ENCODE data around the gene MYO3B. TPM values are rescaled to one million over a fixed set of nuclear protein-coding genes. Genes with fewer than 3 reads are reported as not detected.

MYO3B gene
- total and polyA plus RNA-seq, 2 donors (not counting 1 experiment from before 2014, with no cell fraction given): not detected

- H3K4me1 ChIP-seq (ENCODE audit: control insufficient read depth in 2 of 2, insufficient read depth in 2 of 2, low read length in 2 of 2): no peaks in the 10 kb centered on the region
- Mint-ChIP-seq H3K27ac (no peak overlapping the region), H3K4me1 (no peaks in the 10 kb centered on the region), H3K4me3 (no peak overlapping the region), H3K9me3 (ENCODE audit: insufficient read depth) (no peaks in the 10 kb centered on the region), H3K27me3 (peaks cover 17% of the 10 kb centered on the region)
- no peaks in the 10 kb centered on the region for H3K9me3 ChIP-seq (ENCODE audit: control extremely low read depth in 1 of 3, control insufficient read depth in 2 of 3, insufficient read depth in 1 of 3, low read length in 2 of 3)
- DNase-seq (no peak), ATAC-seq (ENCODE audit: low read depth) (no peak)
- H3K36me3 ChIP-seq (replicated peaks in 1 of 2; ENCODE audit: control extremely low read depth in 1 of 2, control insufficient read depth in 1 of 2, extremely low read depth in 1 of 2, insufficient read depth in 2 of 2, low read length in 1 of 2): no peaks in the 10 kb centered on the region
- no peaks in the 10 kb centered on the region for H3K27me3 ChIP-seq (replicated peaks in 1 of 4; ENCODE audit: control extremely low read depth in 1 of 4, control insufficient read depth in 3 of 4, insufficient read depth in 4 of 4, low read length in 3 of 4)
- no peak overlapping the region for H3K9ac ChIP-seq (ENCODE audit: low read length)
- ChIA-PET POLR2A (no interaction called here), CTCF (no interaction called here)
- TF ChIP-seq, protein P1, sequence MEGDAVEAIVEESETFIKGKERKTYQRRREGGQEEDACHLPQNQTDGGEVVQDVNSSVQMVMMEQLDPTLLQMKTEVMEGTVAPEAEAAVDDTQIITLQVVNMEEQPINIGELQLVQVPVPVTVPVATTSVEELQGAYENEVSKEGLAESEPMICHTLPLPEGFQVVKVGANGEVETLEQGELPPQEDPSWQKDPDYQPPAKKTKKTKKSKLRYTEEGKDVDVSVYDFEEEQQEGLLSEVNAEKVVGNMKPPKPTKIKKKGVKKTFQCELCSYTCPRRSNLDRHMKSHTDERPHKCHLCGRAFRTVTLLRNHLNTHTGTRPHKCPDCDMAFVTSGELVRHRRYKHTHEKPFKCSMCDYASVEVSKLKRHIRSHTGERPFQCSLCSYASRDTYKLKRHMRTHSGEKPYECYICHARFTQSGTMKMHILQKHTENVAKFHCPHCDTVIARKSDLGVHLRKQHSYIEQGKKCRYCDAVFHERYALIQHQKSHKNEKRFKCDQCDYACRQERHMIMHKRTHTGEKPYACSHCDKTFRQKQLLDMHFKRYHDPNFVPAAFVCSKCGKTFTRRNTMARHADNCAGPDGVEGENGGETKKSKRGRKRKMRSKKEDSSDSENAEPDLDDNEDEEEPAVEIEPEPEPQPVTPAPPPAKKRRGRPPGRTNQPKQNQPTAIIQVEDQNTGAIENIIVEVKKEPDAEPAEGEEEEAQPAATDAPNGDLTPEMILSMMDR (IDR thresholded peaks at IDR 0.05): no peak
- no peak for TF ChIP-seq EZH2 (IDR thresholded peaks at IDR 0.05; ENCODE audit: borderline replicate concordance, insufficient read depth, low read depth, low read length, poor library complexity, severe bottlenecking)
- WGBS (ENCODE audit: insufficient coverage): 80% methylated on average over 2 of the region's 2 CpGs
- no peaks in the 10 kb centered on the region for H3K79me2 ChIP-seq (ENCODE audit: control insufficient read depth, insufficient read depth, low read length)
- no peak overlapping the region for H3K27ac ChIP-seq (ENCODE audit: low read length in 2 of 2)
- H2AFZ ChIP-seq (ENCODE audit: insufficient read depth, low read depth, low read length, poor library complexity, severe bottlenecking): no peak overlapping the region
- no peaks in the 10 kb centered on the region for H4K20me1 ChIP-seq (ENCODE audit: control insufficient read depth, insufficient read depth, low read length, poor library complexity, severe bottlenecking)
- intact Hi-C loops (cut with micrococcal nuclease): no loop called here
- no peak overlapping the region for H3K4me3 ChIP-seq (ENCODE audit: control extremely low read depth in 1 of 5, extremely low read depth in 1 of 5, insufficient read depth in 1 of 5, low read depth in 2 of 5, low read length in 4 of 5)
- H3K4me2 ChIP-seq (replicated peaks; ENCODE audit: low read depth, low read length, poor library complexity, severe bottlenecking): no peak overlapping the region
Observed at GRCh38 chr2:170512266-170512665, 334.3 kb downstream of the MYO3B start.

- H3K9me3 ChIP-seq (ENCODE audit: control extremely low read depth in 1 of 3, control insufficient read depth in 2 of 3, insufficient read depth in 1 of 3, low read length in 2 of 3): no peaks in the 10 kb centered on the region
- no peaks in the 10 kb centered on the region for H3K4me1 ChIP-seq (ENCODE audit: control insufficient read depth in 2 of 2, insufficient read depth in 2 of 2, low read length in 2 of 2)
- Mint-ChIP-seq H3K4me1 (no peaks in the 10 kb centered on the region), H3K27me3 (peaks cover 10% of the 10 kb centered on the region), H3K27ac (no peak overlapping the region), H3K4me3 (no peak overlapping the region), H3K9me3 (ENCODE audit: insufficient read depth) (no peaks in the 10 kb centered on the region)
- no peak for ATAC-seq (ENCODE audit: low read depth)
- ChIA-PET CTCF (no interaction called here), POLR2A (no interaction called here)
- 85% methylated on average over 5 of the region's 5 CpGs for WGBS (ENCODE audit: insufficient coverage)
- no peak overlapping the region for H3K4me2 ChIP-seq (replicated peaks; ENCODE audit: low read depth, low read length, poor library complexity, severe bottlenecking)
- no peaks in the 10 kb centered on the region for H3K36me3 ChIP-seq (replicated peaks in 1 of 2; ENCODE audit: control extremely low read depth in 1 of 2, control insufficient read depth in 1 of 2, extremely low read depth in 1 of 2, insufficient read depth in 2 of 2, low read length in 1 of 2)
- no peak overlapping the region for H2AFZ ChIP-seq (ENCODE audit: insufficient read depth, low read depth, low read length, poor library complexity, severe bottlenecking)
- no peak overlapping the region for H3K9ac ChIP-seq (ENCODE audit: low read length)
- no peaks in the 10 kb centered on the region for H3K27me3 ChIP-seq (replicated peaks in 1 of 4; ENCODE audit: control extremely low read depth in 1 of 4, control insufficient read depth in 3 of 4, insufficient read depth in 4 of 4, low read length in 3 of 4)
- no peak for DNase-seq
- no peak overlapping the region for H3K4me3 ChIP-seq (ENCODE audit: control extremely low read depth in 1 of 5, extremely low read depth in 1 of 5, insufficient read depth in 1 of 5, low read depth in 2 of 5, low read length in 4 of 5)
- no peak overlapping the region for H3K27ac ChIP-seq (ENCODE audit: low read length in 2 of 2)
- intact Hi-C loops (cut with micrococcal nuclease): no loop called here
- TF ChIP-seq EZH2 (IDR thresholded peaks at IDR 0.05; ENCODE audit: borderline replicate concordance, insufficient read depth, low read depth, low read length, poor library complexity, severe bottlenecking): no peak
- TF ChIP-seq, protein P1 (IDR thresholded peaks at IDR 0.05): no peak
- no peaks in the 10 kb centered on the region for H4K20me1 ChIP-seq (ENCODE audit: control insufficient read depth, insufficient read depth, low read length, poor library complexity, severe bottlenecking)
- H3K79me2 ChIP-seq (ENCODE audit: control insufficient read depth, insufficient read depth, low read length): no peaks in the 10 kb centered on the region
Observed at GRCh38 chr2:170514140-170514539, 336.2 kb downstream of the MYO3B start.

All from B cell (primary cell).